HS-5 (cell line): Measurements from ENCODE around the gene MLXIPL.
"Not testable (repeated sequence)": the region's sequence is repeated elsewhere in the genome, so short reads cannot be mapped to it uniquely, and the experiment has no call there.

Source experiments
- DNase-seq: peaks from one replicate; pipeline ENCODE4 v3.0.0-alpha.2; 2012; ENCODE audit warnings: low read depth

The MLXIPL gene

DNA sequence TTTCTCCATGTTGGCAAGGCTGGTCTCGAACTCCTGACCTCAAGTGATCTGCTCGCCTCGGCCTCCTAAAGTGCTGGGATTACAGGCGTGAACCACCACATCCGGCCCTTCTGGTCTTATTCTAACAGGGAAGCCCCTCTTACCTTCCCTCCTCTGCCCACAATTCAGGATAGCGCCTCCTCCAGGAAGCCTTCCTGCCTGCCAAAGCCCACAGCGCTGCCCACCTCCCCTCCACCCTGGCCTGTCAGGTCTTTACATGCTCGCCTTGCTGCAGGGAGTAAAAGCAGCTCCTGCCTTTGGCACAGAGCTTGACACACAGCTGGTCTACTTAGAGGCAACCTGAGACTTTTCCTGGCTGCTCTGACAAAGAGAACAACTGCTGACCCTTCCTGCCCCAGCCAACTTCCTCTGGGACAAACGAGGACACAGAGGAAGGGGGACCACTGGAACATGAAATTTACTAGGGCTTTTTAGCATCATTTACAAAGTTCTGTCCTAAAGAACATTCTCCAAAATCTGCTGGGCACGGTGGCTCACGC is 13.2 kb downstream of the MLXIPL start:
- DNase-seq, result no peak

DNA sequence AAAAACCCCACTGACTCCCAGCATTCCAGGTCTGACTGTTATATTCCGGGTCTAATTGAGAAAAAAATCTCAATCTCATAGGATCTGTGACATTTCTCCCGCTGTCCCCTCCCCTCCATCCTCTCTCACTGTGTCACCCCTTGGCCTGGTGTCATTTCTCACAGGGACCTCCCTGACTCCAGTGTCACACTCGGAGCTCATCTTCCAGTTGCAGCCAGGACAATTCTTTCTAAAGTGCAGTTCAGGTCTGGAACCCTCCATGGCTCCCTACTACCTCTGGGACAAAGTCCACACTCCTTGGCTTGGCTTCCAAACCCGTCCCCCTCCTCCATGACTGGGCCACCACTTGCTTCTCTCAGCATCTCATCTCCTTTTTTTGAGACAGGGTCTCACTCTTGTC is 14.2 kb downstream of the MLXIPL start:
- no peak for DNase-seq

DNA sequence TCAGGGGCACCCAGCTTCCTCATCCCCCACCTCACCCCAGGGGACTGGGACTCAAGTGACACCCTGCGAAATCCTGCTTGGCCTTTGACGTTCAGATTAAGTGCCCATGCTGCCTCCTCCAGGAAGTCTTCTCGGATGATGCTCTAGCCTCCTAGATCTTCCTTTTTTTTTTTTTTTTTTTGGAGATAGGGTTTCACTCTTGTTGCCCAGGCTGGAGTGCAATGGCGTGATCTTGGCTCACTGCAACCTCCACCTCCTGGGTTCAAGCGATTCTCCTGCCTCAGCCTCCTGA is 16.7 kb downstream of the MLXIPL start:
- not testable (repeated sequence) for DNase-seq

DNA sequence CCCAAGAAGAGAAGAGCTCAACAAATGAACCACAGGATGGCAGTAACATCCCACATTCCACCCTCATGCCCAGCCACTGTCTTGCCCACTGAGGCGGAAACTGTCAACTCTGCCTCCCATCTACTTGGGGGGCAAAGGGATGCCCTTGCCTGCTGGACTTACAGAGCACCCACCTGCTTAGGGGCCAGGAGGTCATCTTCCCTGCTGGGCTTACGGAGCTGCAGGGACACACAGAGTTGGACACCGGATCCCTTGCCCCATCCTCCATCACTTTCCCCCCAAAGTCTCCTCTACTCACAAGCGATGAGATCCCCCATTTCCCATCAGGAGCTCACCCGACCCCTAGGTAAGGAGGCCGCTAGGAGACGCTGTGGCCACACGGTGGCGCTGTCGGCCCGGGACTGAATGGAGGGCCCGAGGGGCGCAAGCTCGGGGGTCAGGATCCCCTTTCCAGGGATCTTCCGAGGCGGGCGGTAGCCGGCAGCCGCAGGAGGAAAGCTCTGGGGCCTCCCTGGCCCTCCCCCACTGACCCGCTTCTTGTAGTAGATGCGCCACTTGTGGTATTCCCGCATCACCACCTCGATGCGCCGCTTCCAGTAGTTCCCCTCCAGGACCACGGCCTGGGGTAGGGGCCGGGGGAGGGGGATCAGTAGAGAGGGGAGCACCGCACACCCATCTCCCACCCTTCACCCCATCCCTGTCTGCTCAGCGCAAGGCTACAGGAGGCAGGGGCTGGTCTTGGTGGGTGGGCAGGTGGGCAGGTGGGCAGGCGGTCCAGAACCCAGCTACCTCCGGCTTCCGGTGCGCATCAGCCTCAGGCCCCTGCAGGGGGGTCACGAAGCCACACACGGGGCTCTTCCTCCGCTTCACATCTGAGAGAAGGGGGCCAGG is 17.3 kb downstream of the MLXIPL start:
- DNase-seq, result no peak

DNA sequence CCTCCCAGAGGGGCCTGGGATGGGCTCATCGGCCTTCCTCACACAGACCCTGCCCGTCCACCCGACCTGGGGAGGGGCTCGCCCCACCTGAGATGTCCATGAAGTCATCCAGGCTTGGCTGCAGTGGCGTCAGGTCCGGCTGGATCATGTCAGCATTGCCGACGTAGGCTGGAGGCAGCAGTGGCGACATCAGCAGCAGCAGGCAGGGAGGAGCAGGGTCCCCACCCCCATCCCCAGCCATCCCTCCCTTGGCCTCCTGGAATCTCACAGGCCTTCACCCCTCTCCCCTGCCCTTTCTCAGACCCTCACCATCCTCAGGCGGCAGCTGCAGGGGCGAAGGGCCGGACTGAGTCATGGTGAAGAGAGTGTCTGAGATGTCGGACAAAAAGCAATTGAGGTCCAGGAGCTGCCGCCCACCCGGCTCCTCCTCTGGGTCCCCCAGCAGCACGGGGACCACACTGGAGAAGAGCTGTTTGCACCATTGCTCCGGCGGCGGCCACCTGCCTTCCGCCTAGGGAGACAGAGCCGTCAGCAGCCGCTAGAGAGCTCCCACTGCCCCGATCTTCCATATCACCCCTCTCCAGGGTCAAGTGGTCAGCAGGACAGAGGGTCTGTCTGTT is 18.6 kb downstream of the MLXIPL start:
- DNase-seq, result no peak

DNA sequence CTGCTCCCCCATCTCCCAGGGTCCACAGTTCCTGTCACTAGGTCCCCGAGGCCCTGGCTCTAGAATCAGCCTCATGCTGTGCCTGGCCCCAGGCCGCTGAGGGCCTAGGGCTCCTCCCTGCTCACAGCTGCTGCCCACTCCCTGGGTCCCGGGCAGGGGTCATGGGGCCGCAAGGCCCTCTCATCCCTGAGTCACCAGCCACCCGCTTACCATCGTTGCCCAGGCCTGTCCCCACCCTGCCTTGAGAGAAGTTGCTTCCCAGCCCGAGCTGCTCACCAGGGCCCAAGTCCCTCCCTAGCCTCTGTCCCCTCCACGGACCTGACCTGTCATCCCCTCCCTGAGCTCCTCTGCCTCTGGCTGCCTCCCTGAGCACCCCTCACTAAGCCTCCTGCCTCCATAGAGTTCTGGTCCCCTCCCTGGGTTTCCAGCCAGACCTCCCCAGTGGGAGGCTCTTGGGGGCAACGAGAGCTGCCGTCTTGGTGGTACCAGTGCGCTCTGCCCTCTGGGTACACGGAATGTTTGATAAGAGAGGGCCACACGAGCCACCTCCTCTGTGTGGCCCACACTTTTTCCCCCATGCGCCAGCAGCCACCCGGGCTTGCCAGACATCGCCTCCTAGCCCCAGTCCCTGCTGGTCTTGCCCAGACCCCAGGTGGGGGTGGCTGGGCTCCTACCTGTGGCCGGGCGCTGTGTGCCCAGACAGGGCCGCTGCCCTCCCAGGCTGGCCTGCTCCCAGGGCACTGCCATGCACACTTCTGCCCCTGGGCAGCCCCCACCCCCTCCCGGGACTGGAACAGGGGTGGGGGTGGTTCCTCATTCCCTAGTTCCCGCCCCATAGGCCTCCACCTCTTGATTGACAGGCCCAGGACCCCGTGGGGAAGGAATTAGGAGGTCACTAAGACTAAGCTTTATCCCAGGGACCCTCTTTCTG is 21.3 kb downstream of the MLXIPL start:
- DNase-seq, result no peak

DNA sequence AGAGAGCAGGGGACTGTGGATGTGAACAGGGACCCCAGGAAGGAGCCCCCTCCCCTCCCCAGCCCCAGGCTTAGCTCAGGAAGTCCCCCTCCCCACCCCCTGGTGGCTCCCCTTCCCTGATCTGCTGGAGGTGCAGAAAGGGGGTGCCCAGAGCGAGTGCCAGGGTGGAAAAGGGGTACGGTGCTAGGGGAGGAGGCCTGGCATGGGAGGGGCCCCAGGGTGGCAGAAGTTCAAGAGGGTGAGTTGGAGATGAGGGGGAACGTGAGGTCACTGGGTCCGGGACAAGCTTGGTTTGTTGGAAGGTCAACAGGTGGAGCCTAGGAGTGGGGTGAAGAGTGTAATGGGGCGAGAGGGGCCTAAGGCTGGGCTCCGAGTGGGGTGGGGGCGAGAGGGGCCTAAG is 24.4 kb downstream of the MLXIPL start:
- no peak for DNase-seq

DNA sequence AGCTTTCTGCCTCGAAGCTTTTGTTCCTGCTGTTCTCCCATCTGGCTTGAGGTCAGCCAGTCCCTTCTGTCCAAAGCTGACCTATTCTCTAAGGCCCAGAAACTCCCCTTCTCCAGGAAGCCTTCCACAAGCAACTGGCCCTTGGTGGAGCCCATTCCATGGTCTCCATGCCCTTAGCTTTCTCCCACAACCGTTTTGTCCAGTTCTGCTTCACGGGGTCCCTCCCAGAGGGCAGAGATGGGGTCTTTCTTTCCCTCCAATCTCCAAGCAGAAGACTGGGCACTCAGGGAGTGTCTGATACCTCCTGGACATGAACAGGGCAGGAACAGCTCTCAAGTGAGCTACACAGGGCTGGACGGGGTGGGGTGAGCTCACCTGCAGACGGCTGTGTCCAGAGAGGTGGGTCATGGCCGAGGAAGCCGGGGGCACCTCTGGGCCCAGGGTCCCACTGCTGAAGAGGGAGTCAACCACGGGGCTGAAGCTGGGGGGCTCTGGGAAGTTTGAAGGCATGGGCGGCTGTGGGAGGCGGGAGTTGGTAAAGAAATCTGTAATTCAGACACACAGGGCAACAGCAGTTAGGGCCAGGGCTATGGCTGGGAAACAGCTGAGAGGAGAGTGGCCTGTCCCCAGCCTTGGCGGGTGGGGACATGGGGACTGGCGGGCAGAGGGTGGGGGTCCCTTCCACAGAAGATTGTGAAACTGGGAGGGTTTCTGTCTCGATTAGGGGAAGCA is 25.0 kb downstream of the MLXIPL start:
- no peak for DNase-seq

DNA sequence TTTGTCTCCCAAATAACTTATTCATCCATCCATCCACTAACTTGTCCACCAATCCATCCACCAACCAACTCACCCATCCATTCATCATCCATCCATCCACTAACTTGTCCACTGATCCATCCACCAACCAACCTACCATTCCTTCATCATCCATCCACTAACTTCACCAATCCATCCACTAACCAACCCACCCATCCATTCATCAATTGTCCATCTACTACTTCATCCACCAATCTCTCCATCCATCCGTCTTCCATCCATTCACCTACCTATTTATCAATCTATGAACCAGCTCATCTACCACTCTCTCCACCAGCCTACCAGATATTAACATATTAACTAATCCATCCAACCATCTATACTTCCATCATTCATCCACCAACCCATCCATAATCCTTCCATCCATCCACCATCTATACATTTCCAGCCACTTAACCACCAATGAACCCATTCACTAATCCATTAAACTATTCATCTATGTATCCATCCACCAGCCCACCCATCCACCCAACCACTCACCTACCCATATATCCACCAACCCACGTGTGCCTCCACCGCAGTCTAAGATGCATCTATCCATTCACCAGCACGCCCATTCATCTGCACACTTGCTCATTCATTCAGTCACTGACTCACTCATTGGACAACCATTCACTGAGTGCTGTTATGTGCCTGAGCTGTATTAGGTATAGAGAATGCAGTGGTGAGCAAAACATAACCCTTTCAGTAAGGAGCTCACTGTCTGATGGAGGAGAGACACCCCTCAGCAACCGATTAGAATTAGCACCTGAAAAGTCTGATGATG is 26.1 kb downstream of the MLXIPL start:
- no peak for DNase-seq

DNA sequence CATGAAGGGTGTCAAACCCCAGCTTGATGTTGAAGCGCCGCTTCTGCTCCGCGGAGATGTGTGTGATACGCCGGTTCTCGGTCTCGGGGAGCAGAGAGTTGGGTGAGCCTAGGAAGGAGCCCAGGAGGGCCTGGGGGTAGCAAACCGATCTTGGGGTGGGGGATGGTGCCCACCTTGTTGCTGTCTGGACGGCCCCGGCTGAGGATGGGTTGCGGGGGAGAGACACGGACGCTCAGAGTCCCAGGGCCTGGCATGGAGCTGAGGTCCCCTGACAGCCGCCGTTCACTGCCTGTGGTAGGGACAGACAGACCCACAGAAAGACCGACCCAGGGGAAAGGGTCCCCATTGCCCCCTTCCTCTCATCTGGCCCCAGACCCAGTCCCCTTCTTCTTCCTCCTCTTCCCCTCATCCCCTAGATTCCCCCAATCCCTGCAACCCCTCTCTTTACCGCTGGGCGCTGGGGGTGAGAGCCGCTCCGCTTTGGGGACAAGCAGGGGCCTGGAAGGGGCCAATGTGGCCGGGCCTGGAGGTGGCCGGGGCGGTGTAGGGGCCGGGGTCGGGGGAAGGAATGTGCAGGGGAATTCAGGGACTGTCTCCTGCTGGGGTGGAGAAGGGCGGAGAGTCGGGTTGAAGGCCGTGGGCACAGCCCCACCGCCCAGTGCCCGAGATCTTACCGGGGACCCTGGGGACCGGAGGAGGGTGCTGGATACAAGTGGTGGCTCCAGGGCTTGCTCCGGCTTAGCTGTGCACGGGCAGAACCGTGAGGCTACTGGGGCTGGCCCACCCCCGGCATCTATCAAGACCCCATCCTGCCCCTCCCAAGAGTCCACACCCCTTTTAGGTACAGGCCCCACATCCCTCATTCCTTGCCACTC is 27.9 kb downstream of the MLXIPL start:
- no peak for DNase-seq

DNA sequence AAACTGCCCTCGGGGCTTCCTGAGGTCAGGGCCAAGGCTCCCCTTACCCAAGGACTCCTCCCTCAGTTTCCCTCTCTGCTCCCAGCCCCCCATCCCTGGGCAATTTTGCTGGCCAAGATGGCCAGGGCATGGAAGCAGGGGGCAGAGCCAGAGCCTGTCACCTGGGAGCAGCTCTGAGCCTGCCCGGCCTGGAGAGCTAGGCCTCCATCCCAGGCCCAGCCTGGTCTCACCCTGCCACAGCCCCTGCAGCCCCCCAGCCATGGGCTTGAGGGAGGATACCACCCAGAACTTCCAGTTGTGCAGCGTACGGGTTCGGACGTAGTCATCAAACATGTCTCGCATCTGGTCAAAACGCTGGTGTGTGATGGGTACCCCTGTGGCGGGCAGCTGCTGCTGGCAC is 29.0 kb downstream of the MLXIPL start:
- DNase-seq, result no peak

DNA sequence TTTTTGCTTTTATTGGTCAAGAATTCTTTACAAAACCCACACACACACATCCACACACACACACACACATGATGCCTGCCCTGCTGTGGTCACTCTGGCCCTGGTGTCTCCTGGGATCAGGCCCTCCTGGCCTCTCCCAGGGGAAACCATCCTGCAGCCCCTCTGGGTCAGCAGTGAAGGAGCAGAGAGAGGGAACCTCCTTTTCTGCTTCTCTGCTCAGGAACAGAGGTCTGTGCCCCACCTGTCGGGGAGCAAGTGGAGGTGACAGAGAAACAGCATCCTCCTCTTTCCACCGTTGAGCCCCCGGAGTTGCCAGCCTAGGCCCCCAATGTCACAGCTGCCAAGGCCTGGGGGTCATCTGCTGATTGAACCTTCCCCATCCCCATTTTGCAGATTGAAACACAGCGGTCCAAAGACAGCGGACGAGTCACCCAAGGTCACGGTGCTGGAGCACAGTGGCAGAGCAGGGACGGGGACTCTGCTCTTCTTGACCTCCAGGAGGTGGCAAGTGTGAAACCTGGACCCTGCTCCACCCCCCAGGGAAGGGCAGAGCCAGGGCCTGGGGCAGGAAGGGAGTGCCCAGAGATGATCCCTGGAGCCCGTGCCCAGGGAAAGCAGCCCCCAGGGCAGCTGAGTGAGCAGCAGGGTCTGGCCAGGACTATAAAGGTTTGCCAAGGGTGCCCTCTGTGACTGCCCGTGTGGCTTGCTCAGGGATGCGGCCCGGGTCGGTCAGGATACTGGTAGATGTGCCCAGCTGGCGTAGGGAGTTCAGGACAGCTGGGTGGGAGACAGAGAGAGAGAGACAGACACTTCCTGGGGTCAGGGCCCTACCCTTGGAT is 30.9 kb downstream of the MLXIPL start:
- DNase-seq, result no peak

DNA sequence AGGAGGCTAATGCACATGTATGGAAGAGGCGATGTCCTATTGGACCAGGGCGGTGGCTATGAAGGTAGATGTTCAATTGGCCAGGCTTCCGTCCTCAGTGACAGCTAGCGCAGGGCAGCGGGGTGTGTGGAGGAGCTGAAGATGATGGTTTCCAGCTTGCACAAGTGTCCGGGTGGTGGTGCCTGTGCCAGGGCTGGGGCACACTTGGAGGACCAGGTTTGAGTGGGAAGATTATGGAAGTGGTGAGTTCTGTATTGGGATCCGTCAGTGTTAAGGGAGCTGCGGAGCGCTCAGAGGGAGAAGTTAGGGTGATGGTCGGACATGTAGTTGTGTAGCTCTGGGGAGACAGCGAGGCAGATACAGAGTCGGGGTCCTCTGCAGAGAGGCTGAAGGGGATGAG is 37.4 kb downstream of the MLXIPL start:
- DNase-seq, result no peak

DNA sequence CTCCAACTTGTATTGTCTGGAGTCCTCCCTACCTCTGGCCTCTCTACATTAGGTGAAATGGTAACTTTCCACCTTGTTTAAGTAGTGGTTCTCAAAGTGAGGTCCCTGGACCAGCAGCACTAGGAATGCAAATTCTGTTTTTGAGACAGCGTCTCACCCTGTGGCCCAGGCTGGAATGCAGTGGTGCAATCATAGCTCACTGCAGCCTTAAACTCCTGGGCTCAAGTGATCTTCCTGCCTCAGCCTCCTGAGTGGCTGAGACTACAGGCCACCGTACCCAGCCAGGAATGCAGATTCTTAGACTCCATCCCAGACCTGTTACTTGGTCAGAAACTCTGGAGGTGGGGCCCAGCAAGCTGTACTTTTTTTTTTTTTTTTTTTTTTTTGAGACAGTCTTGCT is 39.1 kb downstream of the MLXIPL start:
- DNase-seq, result no peak

DNA sequence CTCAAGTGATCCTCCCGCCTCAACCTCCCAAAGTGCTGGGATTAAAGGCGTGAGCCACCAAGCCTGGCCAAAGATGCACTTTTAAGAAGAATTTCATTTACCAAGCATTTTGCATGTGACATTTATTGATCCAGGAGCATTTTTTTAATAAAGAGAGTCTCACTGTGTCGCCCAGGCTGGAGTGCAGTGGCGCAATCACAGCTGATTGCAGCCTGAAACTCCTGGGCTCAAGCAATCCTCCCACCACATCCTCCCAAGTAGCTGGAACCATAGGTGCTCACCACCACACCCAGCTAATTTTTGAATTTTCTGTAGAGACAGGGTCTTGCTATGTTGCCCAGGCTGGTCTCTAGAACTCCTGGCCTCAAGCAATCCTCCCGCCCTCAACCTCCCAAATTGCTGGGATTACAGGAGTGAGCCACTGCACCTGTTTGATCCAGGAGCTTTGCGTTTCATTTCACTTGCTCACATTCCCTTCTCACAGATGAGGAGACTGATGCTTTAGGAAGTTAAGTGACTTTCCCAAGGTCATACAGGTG is 41.6 kb downstream of the MLXIPL start:
- no peak for DNase-seq

DNA sequence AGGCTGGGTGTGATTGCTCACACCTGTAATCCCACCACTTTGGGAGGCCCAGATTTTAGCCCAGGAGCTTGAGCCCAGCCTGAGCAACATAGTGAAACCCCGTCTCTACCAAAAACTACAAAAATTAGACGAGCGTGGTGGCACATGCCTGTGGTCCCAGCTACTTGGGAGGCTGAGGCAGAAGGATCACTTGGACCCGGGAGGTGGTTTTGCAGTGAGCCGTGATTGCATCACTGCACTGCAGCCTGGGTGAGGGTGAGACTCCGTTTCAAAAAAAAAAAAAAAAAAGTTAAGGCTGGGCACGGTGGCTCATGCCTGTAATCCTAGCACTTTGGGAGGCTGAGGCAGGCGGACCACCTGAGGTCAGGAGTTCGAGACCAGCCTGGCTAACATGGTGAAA is 43.3 kb downstream of the MLXIPL start:
- DNase-seq, result not testable (repeated sequence)

DNA sequence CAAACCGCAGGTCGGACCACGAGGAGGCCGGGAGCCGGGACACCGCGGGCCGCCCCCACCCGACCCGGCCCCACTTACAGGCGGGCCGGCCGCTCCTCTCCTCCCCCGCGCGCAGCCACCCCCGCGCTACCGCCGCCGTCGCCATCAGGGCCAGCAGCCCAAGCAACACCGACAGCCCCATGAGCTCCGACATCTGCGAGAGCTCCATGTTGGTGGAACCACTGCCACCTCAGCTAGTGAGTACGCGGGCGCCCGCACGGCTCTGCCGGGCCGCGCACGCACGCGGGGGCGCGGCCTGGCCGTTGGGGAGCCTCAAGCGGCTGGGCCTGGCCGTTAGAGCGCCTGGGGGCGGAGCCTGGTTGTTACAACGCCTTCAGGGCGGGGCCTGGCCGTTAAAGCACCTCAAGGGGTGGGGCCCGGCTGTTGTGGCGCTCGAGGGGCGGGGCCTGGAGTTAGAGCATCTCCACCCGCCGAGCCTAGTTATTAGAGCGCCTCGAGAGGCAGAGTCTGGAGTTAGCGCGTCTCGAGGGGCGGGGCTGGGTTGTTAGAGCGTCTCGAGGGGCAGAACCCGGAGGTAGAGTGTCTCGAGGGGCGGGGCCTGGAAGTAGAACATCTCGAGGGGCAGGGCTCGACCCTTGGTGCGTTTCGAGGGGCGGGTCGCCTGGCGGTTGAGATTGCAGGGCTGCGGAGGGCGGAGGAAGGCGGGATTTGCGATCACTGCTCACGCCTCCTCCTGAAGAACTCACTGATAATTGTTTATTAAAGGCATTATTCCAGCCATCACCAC is 45.8 kb downstream of the MLXIPL start, which contains the start of gene TBL2:
TBL2 (minus strand) TSS at position 238 of the 787 bp plus-strand sequence; CDS start at position 208, 30 bp downstream.
- peak; percentile 96 for DNase-seq
